ENCODE results near the gene FRMD4B.

- TF ChIP-seq POLR2A (IDR thresholded peaks at IDR 0.05; ENCODE audit: low read depth, low read length) (no peak), CTCF (IDR thresholded peaks at IDR 0.05; ENCODE audit: extremely low read depth in 1 of 2, insufficient read depth in 1 of 2, low read depth in 1 of 2, low read length in 2 of 2) (no peak), POLR2AphosphoS5 (IDR thresholded peaks at IDR 0.05; ENCODE audit: insufficient read depth, low read depth, low read length) (no peak), JUN (IDR thresholded peaks at IDR 0.05; ENCODE audit: borderline replicate concordance, insufficient read depth, insufficient read length, low read depth) (no peak), EZH2 (IDR thresholded peaks at IDR 0.05; ENCODE audit: borderline replicate concordance, low read depth, low read length, severe bottlenecking) (no peak), MYC (IDR thresholded peaks at IDR 0.05; ENCODE audit: low read depth, low read length) (no peak), MAX (IDR thresholded peaks at IDR 0.05; ENCODE audit: insufficient read depth, insufficient read length) (no peak), FOS (IDR thresholded peaks at IDR 0.05; ENCODE audit: borderline replicate concordance, insufficient read depth, low read length) (no peak)
Observed at GRCh38 chr3:69252141-69252540, 133.7 kb downstream of the FRMD4B start.

All from endothelial cell of umbilical vein (primary cell).